ENCODE results near the gene SLC35F4. TPM values are rescaled to one million over a fixed set of nuclear protein-coding genes. Genes with fewer than 3 reads are reported as not detected.
A peak's percentile ranks its signal among the peaks of the same experiment; 100 is the strongest.

Gene SLC35F4
- total RNA-seq (10 to 100 TPM in 1 of 2 donors, 1 to 10 TPM in 1; 2.4 to 10.8 TPM), polyA plus RNA-seq (ENCODE audit: insufficient read length in 2 of 2) (10 to 100 TPM; 14.4 to 15.6 TPM)
- long read RNA-seq, donor 1, partial matches to known transcripts, result 11 of 11 reads
- long read RNA-seq, donor 1, other reads (novel, unspliced or antisense), result 0 of 11 reads
- long read RNA-seq, donor 2, result 0 reads
- long read RNA-seq, donor 3, result 0 reads
- long read RNA-seq, donor 4, result 0 reads

- Histone ChIP-seq H3K4me1 (ENCODE audit: control insufficient read depth, insufficient read depth, low read length) (peaks cover 13% of the 10 kb centered on the region), H3K36me3 (ENCODE audit: control insufficient read depth, insufficient read depth, low read length) (no peaks in the 10 kb centered on the region), H3K4me3 (ENCODE audit: low read depth, low read length) (peak within 1 kb of the TSS; percentile 50), H3K9me3 (ENCODE audit: control insufficient read depth, insufficient read depth, low read length) (no peaks in the 10 kb centered on the region), H3K27me3 (ENCODE audit: control insufficient read depth, insufficient read depth, low read length) (peaks cover 19% of the 10 kb centered on the region), H3K27ac (ENCODE audit: low read depth, low read length) (no peak within 1 kb of the TSS)
- DNase-seq (ENCODE audit: low read depth in 4 of 6, low spot score in 6 of 6), result peak in 2 of 6 donors; percentile 58 to 83
- WGBS (ENCODE audit: insufficient coverage), result under 1% methylated on average over 78 of the region's 91 CpGs
These were observed at the start of gene SLC35F4 for GRCh38 chr14:57865403-57866198. Gene SLC35F4, minus strand, starts transcription at chr14:57866092.

- H3K4me3 ChIP-seq (ENCODE audit: low read depth, low read length), result no peak overlapping the region
- H3K36me3 ChIP-seq (ENCODE audit: control insufficient read depth, insufficient read depth, low read length), result no peaks in the 10 kb centered on the region
- H3K9me3 ChIP-seq (ENCODE audit: control insufficient read depth, insufficient read depth, low read length), result no peaks in the 10 kb centered on the region
- no peaks in the 10 kb centered on the region for H3K4me1 ChIP-seq (ENCODE audit: control insufficient read depth, insufficient read depth, low read length)
- DNase-seq (ENCODE audit: low read depth in 4 of 6, low spot score in 6 of 6), result no peak
- no peak overlapping the region for H3K27ac ChIP-seq (ENCODE audit: low read depth, low read length)
- no peaks in the 10 kb centered on the region for H3K27me3 ChIP-seq (ENCODE audit: control insufficient read depth, insufficient read depth, low read length)
These were observed 43.7 kb upstream of the SLC35F4 start for GRCh38 chr14:57909626-57910025.

- Histone ChIP-seq H3K9me3 (ENCODE audit: control insufficient read depth, insufficient read depth, low read length) (no peaks in the 10 kb centered on the region), H3K27ac (ENCODE audit: low read depth, low read length) (no peak overlapping the region)
- no CpG with 5 or more reads among the region's 1 CpG for WGBS (ENCODE audit: insufficient coverage)
These were observed 38.1 kb upstream of the SLC35F4 start for GRCh38 chr14:57903954-57904353.

GRCh38 chr14:57898837-57899572, 33.1 kb upstream of the SLC35F4 start:
- H3K27ac ChIP-seq (ENCODE audit: low read depth, low read length), result no peak overlapping the region
- no peak overlapping the region for H3K4me3 ChIP-seq (ENCODE audit: low read depth, low read length)
- no peaks in the 10 kb centered on the region for H3K9me3 ChIP-seq (ENCODE audit: control insufficient read depth, insufficient read depth, low read length)
- no peaks in the 10 kb centered on the region for H3K36me3 ChIP-seq (ENCODE audit: control insufficient read depth, insufficient read depth, low read length)
- H3K27me3 ChIP-seq (ENCODE audit: control insufficient read depth, insufficient read depth, low read length), result no peaks in the 10 kb centered on the region
- WGBS (ENCODE audit: insufficient coverage), result 100% methylated on average over 2 of the region's 7 CpGs
- DNase-seq (ENCODE audit: low read depth in 4 of 6, low spot score in 6 of 6), result no peak
- no peaks in the 10 kb centered on the region for H3K4me1 ChIP-seq (ENCODE audit: control insufficient read depth, insufficient read depth, low read length)

More at GRCh38 chr14:57903954-57904353, 38.1 kb upstream of the SLC35F4 start:
- no peaks in the 10 kb centered on the region for H3K27me3 ChIP-seq (ENCODE audit: control insufficient read depth, insufficient read depth, low read length)
- H3K4me3 ChIP-seq (ENCODE audit: low read depth, low read length), result no peak overlapping the region
- no peaks in the 10 kb centered on the region for H3K36me3 ChIP-seq (ENCODE audit: control insufficient read depth, insufficient read depth, low read length)
- no peaks in the 10 kb centered on the region for H3K4me1 ChIP-seq (ENCODE audit: control insufficient read depth, insufficient read depth, low read length)
- peak in 1 of 6 donors; percentile 10 for DNase-seq (ENCODE audit: low read depth in 4 of 6, low spot score in 6 of 6)

GRCh38 chr14:57897144-57897748, 31.4 kb upstream of the SLC35F4 start:
- peak in 1 of 6 donors; percentile 73 for DNase-seq (ENCODE audit: low read depth in 4 of 6, low spot score in 6 of 6)
- WGBS (ENCODE audit: insufficient coverage), result 60% methylated on average over 2 of the region's 5 CpGs

GRCh38 chr14:57889245-57889644, 23.4 kb upstream of the SLC35F4 start:
- Histone ChIP-seq H3K36me3 (ENCODE audit: control insufficient read depth, insufficient read depth, low read length) (no peaks in the 10 kb centered on the region), H3K9me3 (ENCODE audit: control insufficient read depth, insufficient read depth, low read length) (no peaks in the 10 kb centered on the region), H3K27ac (ENCODE audit: low read depth, low read length) (no peak overlapping the region), H3K4me3 (ENCODE audit: low read depth, low read length) (no peak overlapping the region), H3K4me1 (ENCODE audit: control insufficient read depth, insufficient read depth, low read length) (no peaks in the 10 kb centered on the region), H3K27me3 (ENCODE audit: control insufficient read depth, insufficient read depth, low read length) (no peaks in the 10 kb centered on the region)
- WGBS (ENCODE audit: insufficient coverage), result 43% methylated on average over 4 of the region's 4 CpGs
- peak in 3 of 6 donors; percentile 67 to 84 (median 71) for DNase-seq (ENCODE audit: low read depth in 4 of 6, low spot score in 6 of 6)

More at GRCh38 chr14:57897144-57897748, 31.4 kb upstream of the SLC35F4 start:
- Histone ChIP-seq H3K36me3 (ENCODE audit: control insufficient read depth, insufficient read depth, low read length) (no peaks in the 10 kb centered on the region), H3K4me3 (ENCODE audit: low read depth, low read length) (no peak overlapping the region), H3K27ac (ENCODE audit: low read depth, low read length) (no peak overlapping the region), H3K4me1 (ENCODE audit: control insufficient read depth, insufficient read depth, low read length) (no peaks in the 10 kb centered on the region), H3K27me3 (ENCODE audit: control insufficient read depth, insufficient read depth, low read length) (no peaks in the 10 kb centered on the region), H3K9me3 (ENCODE audit: control insufficient read depth, insufficient read depth, low read length) (no peaks in the 10 kb centered on the region)

GRCh38 chr14:57884175-57884574, 18.3 kb upstream of the SLC35F4 start:
- Histone ChIP-seq H3K9me3 (ENCODE audit: control insufficient read depth, insufficient read depth, low read length) (no peaks in the 10 kb centered on the region), H3K4me1 (ENCODE audit: control insufficient read depth, insufficient read depth, low read length) (no peaks in the 10 kb centered on the region), H3K4me3 (ENCODE audit: low read depth, low read length) (no peak overlapping the region), H3K27me3 (ENCODE audit: control insufficient read depth, insufficient read depth, low read length) (no peaks in the 10 kb centered on the region), H3K36me3 (ENCODE audit: control insufficient read depth, insufficient read depth, low read length) (no peaks in the 10 kb centered on the region), H3K27ac (ENCODE audit: low read depth, low read length) (no peak overlapping the region)
- DNase-seq (ENCODE audit: low read depth in 4 of 6, low spot score in 6 of 6), result peak in 1 of 6 donors; percentile 64
- no CpG with 5 or more reads among the region's 3 CpGs for WGBS (ENCODE audit: insufficient coverage)

GRCh38 chr14:57883061-57883460, 17.2 kb upstream of the SLC35F4 start:
- no peaks in the 10 kb centered on the region for H3K4me1 ChIP-seq (ENCODE audit: control insufficient read depth, insufficient read depth, low read length)
- H3K27ac ChIP-seq (ENCODE audit: low read depth, low read length), result no peak overlapping the region
- WGBS (ENCODE audit: insufficient coverage), result 85% methylated on average over 4 of the region's 7 CpGs
- no peak overlapping the region for H3K4me3 ChIP-seq (ENCODE audit: low read depth, low read length)
- no peak for DNase-seq (ENCODE audit: low read depth in 4 of 6, low spot score in 6 of 6)
- no peaks in the 10 kb centered on the region for H3K9me3 ChIP-seq (ENCODE audit: control insufficient read depth, insufficient read depth, low read length)
- no peaks in the 10 kb centered on the region for H3K27me3 ChIP-seq (ENCODE audit: control insufficient read depth, insufficient read depth, low read length)
- no peaks in the 10 kb centered on the region for H3K36me3 ChIP-seq (ENCODE audit: control insufficient read depth, insufficient read depth, low read length)

- no peak for DNase-seq (ENCODE audit: low read depth in 4 of 6, low spot score in 6 of 6)
- no peaks in the 10 kb centered on the region for H3K36me3 ChIP-seq (ENCODE audit: control insufficient read depth, insufficient read depth, low read length)
- 80% methylated on average over 1 of the region's 2 CpGs for WGBS (ENCODE audit: insufficient coverage)
- no peaks in the 10 kb centered on the region for H3K4me1 ChIP-seq (ENCODE audit: control insufficient read depth, insufficient read depth, low read length)
- no peak overlapping the region for H3K27ac ChIP-seq (ENCODE audit: low read depth, low read length)
- H3K9me3 ChIP-seq (ENCODE audit: control insufficient read depth, insufficient read depth, low read length), result no peaks in the 10 kb centered on the region
- H3K27me3 ChIP-seq (ENCODE audit: control insufficient read depth, insufficient read depth, low read length), result no peaks in the 10 kb centered on the region
- no peak overlapping the region for H3K4me3 ChIP-seq (ENCODE audit: low read depth, low read length)
These were observed 13.6 kb upstream of the SLC35F4 start for GRCh38 chr14:57879516-57879915.

Measured in spinal cord (tissue), 10 donors.